HepG2 (cell line): ENCODE data around the gene IQCH. TPM values are rescaled to one million over a fixed set of nuclear protein-coding genes. Genes with fewer than 3 reads are reported as not detected.

Experiments used
- ATAC-seq: fragments of 200-7000 bp; cut with Tn5 transposase; 3 replicates; pipeline ENCODE4 v1.9.1; 2020; ENCODE audit warnings: mild to moderate bottlenecking, moderate library complexity
- BruUV-seq: library from RNA; stranded (reverse); fragments of 400-500 nt; replicated peaks from 2 replicates; lab custom pipeline; 2021; lab: Mats Ljungman, UMichigan
- CTCF ChIA-PET: fragments of 300-600 bp; formaldehyde crosslinking; extraction: SDS; loops from one replicate; lab custom pipeline; 2021; ENCODE audit warnings: low total read pairs, inconsistent platforms, low intra/inter-chr PET ratio; lab: Yijun Ruan, JAX
- POLR2A ChIA-PET: fragments of 350-600 bp; sonication (Branson Sonifier 250); formaldehyde crosslinking; loops from one replicate; lab custom pipeline; 2020; ENCODE audit warnings: antibody characterized with exemption, inconsistent platforms; lab: Yijun Ruan, JAX
- DNase-seq: peaks from one replicate; pipeline ENCODE4 v3.0.0-alpha.2; 2015; ENCODE audit warnings: low spot score
- FAIRE-seq: peaks from 3 replicates; lab custom pipeline; 2011; peaks lifted over from hg19 to GRCh38; lab: Jason Lieb, UNC
- H2AFZ ChIP-seq: one replicate; pipeline ENCODE4 v1.6.1; 2011; ENCODE audit warnings: low read length, inconsistent platforms
- H3K27ac ChIP-seq: fragments of 300-600 bp; 3 replicates; pipeline ENCODE4 v1.8.0; 2011; ENCODE audit warnings: mixed run types, mild to moderate bottlenecking, mixed read lengths, low read length, inconsistent platforms; ENCODE audit not compliant: insufficient read depth; ENCODE audit errors: extremely low read length
- H3K27me3 ChIP-seq, 2 experiments: fragments of 200-600 bp in 1 of 2; 2 replicates in 1 of 2; 3 replicates in 1 of 2; pipeline versions ENCODE4 v1.6.0 to v1.8.0; 2011; ENCODE audit warnings: low read length in 2 of 2, mild to moderate bottlenecking in 2 of 2, moderate library complexity in 2 of 2, inconsistent platforms in 1 of 2; ENCODE audit not compliant: insufficient read depth in 2 of 2, control insufficient read depth in 1 of 2
- H3K36me3 ChIP-seq, 2 experiments: fragments of 200-600 bp in 1 of 2; replicated peaks in 1 of 2; 2 replicates in 1 of 2; 3 replicates in 1 of 2; pipeline versions ENCODE4 v1.5.1 to v1.8.0; 2011; ENCODE audit warnings: low read length in 2 of 2, inconsistent platforms in 1 of 2; ENCODE audit not compliant: insufficient read depth in 2 of 2, control insufficient read depth in 1 of 2
- H3K4me1 ChIP-seq: 2 replicates; pipeline ENCODE4 v1.5.1; 2012; ENCODE audit warnings: low read length, inconsistent platforms; ENCODE audit not compliant: insufficient read depth
- H3K4me2 ChIP-seq: 2 replicates; pipeline ENCODE4 v1.6.0; 2011; ENCODE audit warnings: low read depth, low read length, inconsistent platforms
- H3K4me3 ChIP-seq, 3 experiments: fragments of 200-600 bp in 1 of 3; sonication (generic), shearing (Covaris generic) in 1 of 3; replicated peaks in 1 of 3; 2 replicates each; pipeline ENCODE4 v1.5.1; 2011 to 2016; ENCODE audit warnings: low read length in 3 of 3, inconsistent platforms in 2 of 3, low read depth in 2 of 3, mild to moderate bottlenecking in 2 of 3, control low read depth in 1 of 3, mixed read lengths in 1 of 3; ENCODE audit not compliant: insufficient read depth in 1 of 3
- H3K79me2 ChIP-seq: one replicate; pipeline ENCODE4 v1.6.1; 2011; ENCODE audit warnings: low read length, inconsistent platforms; ENCODE audit not compliant: insufficient read depth
- H3K9ac ChIP-seq: 2 replicates; pipeline ENCODE4 v1.6.0; 2011; ENCODE audit warnings: mild to moderate bottlenecking, low read depth, low read length, inconsistent platforms; ENCODE audit not compliant: insufficient read depth
- H3K9me3 ChIP-seq: 2 replicates; pipeline ENCODE4 v1.5.1; 2012; ENCODE audit warnings: mild to moderate bottlenecking, low read length
- H4K20me1 ChIP-seq: 2 replicates; pipeline ENCODE4 v1.6.0; 2011; ENCODE audit warnings: inconsistent platforms, mild to moderate bottlenecking, low read length, moderate library complexity; ENCODE audit not compliant: insufficient read depth
- ARID4A ChIP-seq: sonication (generic); formaldehyde crosslinking; IDR thresholded peaks from 2 replicates; pipeline ENCODE4 v1.5.0; 2020; ENCODE audit warnings: mild to moderate bottlenecking, missing genetic modification reagents, borderline replicate concordance
- FOSL1 ChIP-seq: sonication (generic); formaldehyde crosslinking; IDR thresholded peaks from 2 replicates; pipeline ENCODE4 v1.9.0; 2021; ENCODE audit warnings: missing genetic modification reagents, borderline replicate concordance
- RAD51 ChIP-seq: fragments of 450-650 bp; IDR thresholded peaks from 2 replicates; pipeline ENCODE4 v1.6.1; 2016; ENCODE audit warnings: borderline replicate concordance
- RFX1 ChIP-seq: fragments of 450-650 bp; IDR thresholded peaks from 2 replicates; pipeline ENCODE4 v1.6.1; 2017
- RFX3 ChIP-seq: IDR thresholded peaks from 2 replicates; pipeline ENCODE4 v1.6.1; 2016; ENCODE audit warnings: missing biosample characterization, missing genetic modification reagents
- USF2 ChIP-seq, 2 experiments: sonication (generic) in 1 of 2; formaldehyde crosslinking in 1 of 2; IDR thresholded peaks; 2 replicates each; pipeline versions ENCODE4 v1.5.1 to v1.6.1; 2011 to 2020; ENCODE audit warnings: borderline replicate concordance in 1 of 2, low read depth in 1 of 2, low read length in 1 of 2, mild to moderate bottlenecking in 1 of 2, missing genetic modification reagents in 1 of 2, moderate library complexity in 1 of 2
- ZNF20 ChIP-seq: sonication (generic); formaldehyde crosslinking; IDR thresholded peaks from 2 replicates; pipeline ENCODE4 v1.4.0; 2020; ENCODE audit warnings: mild to moderate bottlenecking, moderate library complexity, missing genetic modification reagents
- ZNF260 ChIP-seq: sonication (generic); formaldehyde crosslinking; IDR thresholded peaks from 2 replicates; pipeline ENCODE4 v1.4.0; 2020; ENCODE audit warnings: missing genetic modification reagents, low read depth, mild to moderate bottlenecking, borderline replicate concordance
- ZNF44 ChIP-seq: sonication (generic); formaldehyde crosslinking; IDR thresholded peaks from 2 replicates; pipeline ENCODE4 v1.5.1; 2020; ENCODE audit warnings: mild to moderate bottlenecking, missing genetic modification reagents
- ZNF460 ChIP-seq: sonication (generic); formaldehyde crosslinking; IDR thresholded peaks from 2 replicates; pipeline ENCODE4 v1.5.1; 2020; ENCODE audit warnings: missing genetic modification reagents, mild to moderate bottlenecking, borderline replicate concordance
- WGBS: methylation state at CpG from one replicate; pipeline ENCODE4 v1.1.6; 2017; ENCODE audit warnings: low lambda C conversion rate; 5-methylcytosine and 5-hydroxymethylcytosine counted together
- in situ Hi-C: cut with HindIII; loops from 2 replicates; pipeline ENCODE4 v1.10.0; 2017; ENCODE audit warnings: low pct_unique_long_range_greater_than_20kb; ENCODE audit not compliant: extremely low pct_ligation_motif_present
- intact Hi-C: fragments of 100-400 bp; cut with micrococcal nuclease; formaldehyde crosslinking; loops from one replicate; pipeline ENCODE4 v1.10.0; 2022; ENCODE audit not compliant: unreplicated experiment
- polyA plus RNA-seq, 8 experiments: library from polyadenylated mRNA; depleted of rRNA in 3 of 8; stranded (reverse) in 7 of 8; unstranded in 1 of 8; fragments of >200 nt; fragmentation: Illumina TruSeq in 4 of 8; extraction: Trizol in 4 of 8; gene quantifications; 2 replicates each; pipeline versions ENCODE4 v1.2.1 to v1.2.3, GENCODE V29; 2011 to 2016; ENCODE audit warnings: low read depth in 4 of 8, missing spikeins in 1 of 8, mixed read lengths in 1 of 8; ENCODE audit not compliant: insufficient read depth in 1 of 8
- total RNA-seq, 5 experiments: library from RNA; depleted of rRNA; stranded (reverse); fragments of >200 nt; fragmentation: Illumina TruSeq; extraction: Trizol; gene quantifications; 2 replicates each; pipeline ENCODE4 v1.2.3, GENCODE V29; 2016; ENCODE audit warnings: low read depth in 1 of 5
- TF ChIP-seq, protein P1 (sequence below): sonication (generic); formaldehyde crosslinking; IDR thresholded peaks from 2 replicates; pipeline ENCODE4 v1.9.0; 2022; ENCODE audit warnings: missing genetic modification reagents, mild to moderate bottlenecking, borderline replicate concordance

The IQCH gene
- total and polyA plus RNA-seq, 2 of the 13 experiments (the other 11 are each of a cell fraction or from before 2014, with no cell fraction given) = 0.16 to 0.55 TPM

- no peak for TF ChIP-seq ZNF460 (CRISPR knock-in tag)
- no peak for TF ChIP-seq FOSL1 (CRISPR knock-in tag)
- TF ChIP-seq, protein P1, sequence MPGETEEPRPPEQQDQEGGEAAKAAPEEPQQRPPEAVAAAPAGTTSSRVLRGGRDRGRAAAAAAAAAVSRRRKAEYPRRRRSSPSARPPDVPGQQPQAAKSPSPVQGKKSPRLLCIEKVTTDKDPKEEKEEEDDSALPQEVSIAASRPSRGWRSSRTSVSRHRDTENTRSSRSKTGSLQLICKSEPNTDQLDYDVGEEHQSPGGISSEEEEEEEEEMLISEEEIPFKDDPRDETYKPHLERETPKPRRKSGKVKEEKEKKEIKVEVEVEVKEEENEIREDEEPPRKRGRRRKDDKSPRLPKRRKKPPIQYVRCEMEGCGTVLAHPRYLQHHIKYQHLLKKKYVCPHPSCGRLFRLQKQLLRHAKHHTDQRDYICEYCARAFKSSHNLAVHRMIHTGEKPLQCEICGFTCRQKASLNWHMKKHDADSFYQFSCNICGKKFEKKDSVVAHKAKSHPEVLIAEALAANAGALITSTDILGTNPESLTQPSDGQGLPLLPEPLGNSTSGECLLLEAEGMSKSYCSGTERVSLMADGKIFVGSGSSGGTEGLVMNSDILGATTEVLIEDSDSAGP (CRISPR knock-in tag) = no peak
- TF ChIP-seq ZNF44 (CRISPR knock-in tag) = no peak
- TF ChIP-seq ZNF20 (CRISPR knock-in tag) = no peak
These were observed 103.8 kb downstream of the IQCH start (continued) for GRCh38 chr15:67358391-67358790.

DNA sequence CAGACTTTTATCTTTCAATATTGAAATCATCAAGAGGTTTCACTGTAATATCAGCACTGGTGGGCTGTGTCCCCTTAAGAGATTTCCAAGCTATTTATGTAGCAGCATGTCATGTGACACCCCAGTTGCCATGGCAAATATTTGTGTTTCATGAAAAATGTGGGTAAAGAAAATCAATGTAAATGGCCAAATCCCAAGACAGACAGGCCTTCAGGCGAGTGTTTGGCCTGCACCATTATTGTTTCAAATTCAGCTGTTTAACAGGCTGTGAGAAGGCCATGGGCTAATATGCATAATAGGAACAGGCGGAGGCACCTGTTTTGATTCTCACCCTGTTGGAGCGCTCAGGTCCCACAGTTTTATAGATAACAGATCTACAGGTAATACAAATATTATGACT lies 104.2 kb downstream of the IQCH start:
- Histone ChIP-seq H3K9me3 (no peaks in the 10 kb centered on the region), H4K20me1 (no peaks in the 10 kb centered on the region), H3K27ac (no peak overlapping the region), H3K4me2 (peak overlapping the region; percentile 55), H3K36me3 (no peaks in the 10 kb centered on the region), H3K79me2 (no peaks in the 10 kb centered on the region), H3K4me3 (no peak overlapping the region), H3K27me3 (no peaks in the 10 kb centered on the region), H2AFZ (no peak overlapping the region), H3K9ac (no peak overlapping the region), H3K4me1 (peaks cover 21% of the 10 kb centered on the region)
- intact Hi-C loops (no loop called here), in situ Hi-C loops (no loop called here)
- ChIA-PET CTCF (no interaction called here), POLR2A (no interaction called here)
- FAIRE-seq = no peak
- peak; percentile 20 for DNase-seq
- TF ChIP-seq ARID4A = 0 out of 2 replicates have a peak, but pooled peaks have one; percentile 13
- TF ChIP-seq USF2 (IDR thresholded peaks at IDR 0.05; ENCODE audit: low read depth, low read length) = no peak; the same call in 1 of the 2 replicates
- peak; percentile 40; the same call in 1 of the 2 replicates for TF ChIP-seq USF2 (CRISPR knock-in tag; IDR thresholded peaks at IDR 0.05; ENCODE audit: borderline replicate concordance)
- peak; percentile 58; the same call in 1 of the 2 replicates for TF ChIP-seq RFX1
- peak; percentile 25; the same call in 1 of the 2 replicates for TF ChIP-seq RAD51
- TF ChIP-seq RFX3 (CRISPR knock-in tag) = peak; percentile 58
- no peak for TF ChIP-seq ZNF260 (CRISPR knock-in tag)
- peak; percentile 68 for ATAC-seq
- no TSS peak for BruUV-seq
- WGBS = 23% methylated on average over 3 of the region's 3 CpGs
